Measurements from ENCODE around the gene TMEM214. TPM values are rescaled to one million over a fixed set of nuclear protein-coding genes. Genes with fewer than 3 reads are reported as not detected.
A peak's percentile ranks its signal among the peaks of the same experiment; 100 is the strongest.

TMEM214 gene
- total and polyA plus RNA-seq, 2 of the 8 experiments (the other 6 are each of a cell fraction or from before 2014, with no cell fraction given): 49.7 to 71.0 TPM

DNA sequence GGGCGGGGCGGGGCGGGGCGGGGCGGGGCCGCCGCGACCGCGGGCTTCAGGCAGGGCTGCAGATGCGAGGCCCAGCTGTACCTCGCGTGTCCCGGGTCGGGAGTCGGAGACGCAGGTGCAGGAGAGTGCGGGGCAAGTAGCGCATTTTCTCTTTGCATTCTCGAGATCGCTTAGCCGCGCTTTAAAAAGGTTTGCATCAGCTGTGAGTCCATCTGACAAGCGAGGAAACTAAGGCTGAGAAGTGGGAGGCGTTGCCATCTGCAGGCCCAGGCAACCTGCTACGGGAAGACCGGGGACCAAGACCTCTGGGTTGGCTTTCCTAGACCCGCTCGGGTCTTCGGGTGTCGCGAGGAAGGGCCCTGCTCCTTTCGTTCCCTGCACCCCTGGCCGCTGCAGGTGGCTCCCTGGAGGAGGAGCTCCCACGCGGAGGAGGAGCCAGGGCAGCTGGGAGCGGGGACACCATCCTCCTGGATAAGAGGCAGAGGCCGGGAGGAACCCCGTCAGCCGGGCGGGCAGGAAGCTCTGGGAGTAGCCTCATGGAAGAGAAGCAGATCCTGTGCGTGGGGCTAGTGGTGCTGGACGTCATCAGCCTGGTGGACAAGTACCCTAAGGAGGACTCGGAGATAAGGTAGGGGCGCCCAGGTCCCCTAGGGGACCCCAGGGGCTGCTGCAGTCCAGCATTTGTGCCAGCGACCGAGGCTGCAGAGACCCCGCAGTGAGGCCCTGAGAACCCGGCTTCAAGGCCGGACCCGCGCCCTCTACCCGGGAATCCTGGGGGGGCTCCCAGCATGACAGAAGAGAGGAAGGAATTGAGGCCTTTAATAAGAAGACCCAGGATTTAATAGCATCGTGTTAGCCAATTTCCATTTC, 54.2 kb downstream of the TMEM214 start, which contains the start of gene KHK (continued):
- TF ChIP-seq ZNF274 (IDR thresholded peaks at IDR 0.05; ENCODE audit: borderline replicate concordance, extremely low read depth, low read length) (no peak), EZH2 (IDR thresholded peaks at IDR 0.05; ENCODE audit: low read depth, low read length, severe bottlenecking) (no peak), EGR1 (IDR thresholded peaks at IDR 0.05; ENCODE audit: borderline replicate concordance, low read depth, low read length) (no peak), RBBP5 (IDR thresholded peaks at IDR 0.05; ENCODE audit: borderline replicate concordance, low read depth, low read length) (0 out of 2 replicates have a peak, but pooled peaks have one; percentile 67), JUND (IDR thresholded peaks at IDR 0.05; ENCODE audit: low read length) (no peak), POLR2A (IDR thresholded peaks at IDR 0.05; ENCODE audit: control extremely low read depth in 1 of 2, low read depth in 2 of 2, low read length in 2 of 2) (no peak), HDAC6 (IDR thresholded peaks at IDR 0.05; ENCODE audit: low read depth, low read length) (no peak), RNF2 (IDR thresholded peaks at IDR 0.05; ENCODE audit: borderline replicate concordance, low read depth, low read length, missing control alignments, poor library complexity, severe bottlenecking) (no peak), ASH2L (IDR thresholded peaks at IDR 0.05; ENCODE audit: low read length) (peak; percentile 17), BACH1 (IDR thresholded peaks at IDR 0.05; ENCODE audit: low read length) (peak; percentile 19), CTBP2 (IDR thresholded peaks at IDR 0.05; ENCODE audit: borderline replicate concordance, insufficient read depth, insufficient read length, low read length) (no peak), SP1 (IDR thresholded peaks at IDR 0.05; ENCODE audit: low read depth, low read length) (no peak), TEAD4 (IDR thresholded peaks at IDR 0.05; ENCODE audit: low read depth, low read length) (no peak), TBP (IDR thresholded peaks at IDR 0.05; ENCODE audit: low read depth, low read length) (no peak), SRF (IDR thresholded peaks at IDR 0.05; ENCODE audit: low read depth, low read length) (no peak), CHD1 (IDR thresholded peaks at IDR 0.05; ENCODE audit: low read depth, low read length) (no peak), SP2 (IDR thresholded peaks at IDR 0.05; ENCODE audit: low read length) (no peak), CREB1 (IDR thresholded peaks at IDR 0.05) (no peak), SAP30 (IDR thresholded peaks at IDR 0.05; ENCODE audit: insufficient read depth, insufficient replicate concordance, low read length) (peak; percentile 62), YY1 (IDR thresholded peaks at IDR 0.05; ENCODE audit: low read depth, low read length) (no peak), PHF8 (conservative IDR thresholded peaks at IDR 0.05; ENCODE audit: low read depth, low read length) (no peak; the same call in 1 of the 2 replicates), TAF7 (optimal IDR thresholded peaks at IDR 0.05; ENCODE audit: borderline replicate concordance, low read depth, low read length) (no peak), EP300 (IDR thresholded peaks at IDR 0.05; ENCODE audit: borderline replicate concordance in 1 of 2, low read depth in 2 of 2, low read length in 2 of 2) (no peak)
- TF ChIP-seq, protein P1, sequence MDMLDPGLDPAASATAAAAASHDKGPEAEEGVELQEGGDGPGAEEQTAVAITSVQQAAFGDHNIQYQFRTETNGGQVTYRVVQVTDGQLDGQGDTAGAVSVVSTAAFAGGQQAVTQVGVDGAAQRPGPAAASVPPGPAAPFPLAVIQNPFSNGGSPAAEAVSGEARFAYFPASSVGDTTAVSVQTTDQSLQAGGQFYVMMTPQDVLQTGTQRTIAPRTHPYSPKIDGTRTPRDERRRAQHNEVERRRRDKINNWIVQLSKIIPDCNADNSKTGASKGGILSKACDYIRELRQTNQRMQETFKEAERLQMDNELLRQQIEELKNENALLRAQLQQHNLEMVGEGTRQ (IDR thresholded peaks at IDR 0.05; ENCODE audit: low read length): no peak

Measured in H1 (cell line).